ENCODE results near the gene SASH1. TPM values are rescaled to one million over a fixed set of nuclear protein-coding genes. Genes with fewer than 3 reads are reported as not detected.

SASH1 gene
- total RNA-seq, 1 experiment from 2014 or later = 6.6 TPM

DNA sequence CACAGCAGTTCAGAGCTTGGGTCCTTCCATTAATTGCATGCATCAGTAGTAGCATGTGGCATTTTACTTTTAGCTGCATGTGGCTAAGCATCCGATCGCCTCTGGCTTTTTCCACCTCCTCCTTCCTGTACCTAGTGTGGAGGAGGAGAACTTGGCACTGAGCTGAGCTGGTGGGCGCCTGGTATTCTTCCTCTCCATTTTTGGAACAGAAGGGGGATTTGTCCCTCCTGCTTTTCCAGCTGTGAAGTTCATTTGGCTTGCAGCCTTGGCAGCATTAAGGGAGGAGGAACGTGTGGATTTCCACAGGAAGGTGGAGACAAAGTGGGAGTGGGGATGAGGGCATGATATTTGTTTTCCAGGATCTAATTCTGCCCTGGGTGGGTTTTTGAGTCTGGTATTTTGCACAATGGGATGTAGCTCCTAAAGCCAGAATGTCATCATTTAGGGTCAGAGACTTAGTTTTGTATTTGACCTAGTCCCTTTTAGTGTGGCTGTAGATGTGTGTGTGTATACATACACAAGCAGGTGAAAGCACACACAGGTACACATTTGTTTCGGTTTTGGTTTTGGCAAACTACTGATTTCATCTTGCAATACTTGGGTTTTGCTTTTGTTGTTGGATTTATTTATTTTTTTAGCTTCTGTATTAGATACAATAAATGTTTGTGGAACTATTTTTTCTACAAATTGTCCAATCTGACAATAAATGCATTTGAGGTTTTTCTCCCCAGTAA lies 90.0 kb downstream of the SASH1 start:
- Histone ChIP-seq H3K4me1 (ENCODE audit: control insufficient read depth, insufficient read depth, low read length) (no peaks in the 10 kb centered on the region), H3K4me3 (ENCODE audit: low read depth in 2 of 2, low read length in 2 of 2) (no peak overlapping the region), H3K27me3 (ENCODE audit: control insufficient read depth, insufficient read depth, low read length) (no peaks in the 10 kb centered on the region), H3K9me3 (ENCODE audit: control insufficient read depth, insufficient read depth, low read depth, low read length) (no peaks in the 10 kb centered on the region), H3K27ac (ENCODE audit: low read length) (no peak overlapping the region), H3K36me3 (ENCODE audit: control insufficient read depth, insufficient read depth, low read length) (no peaks in the 10 kb centered on the region)
- ATAC-seq (no peak), DNase-seq (ENCODE audit: low read depth, low spot score) (no peak)
- TF ChIP-seq, protein P1, sequence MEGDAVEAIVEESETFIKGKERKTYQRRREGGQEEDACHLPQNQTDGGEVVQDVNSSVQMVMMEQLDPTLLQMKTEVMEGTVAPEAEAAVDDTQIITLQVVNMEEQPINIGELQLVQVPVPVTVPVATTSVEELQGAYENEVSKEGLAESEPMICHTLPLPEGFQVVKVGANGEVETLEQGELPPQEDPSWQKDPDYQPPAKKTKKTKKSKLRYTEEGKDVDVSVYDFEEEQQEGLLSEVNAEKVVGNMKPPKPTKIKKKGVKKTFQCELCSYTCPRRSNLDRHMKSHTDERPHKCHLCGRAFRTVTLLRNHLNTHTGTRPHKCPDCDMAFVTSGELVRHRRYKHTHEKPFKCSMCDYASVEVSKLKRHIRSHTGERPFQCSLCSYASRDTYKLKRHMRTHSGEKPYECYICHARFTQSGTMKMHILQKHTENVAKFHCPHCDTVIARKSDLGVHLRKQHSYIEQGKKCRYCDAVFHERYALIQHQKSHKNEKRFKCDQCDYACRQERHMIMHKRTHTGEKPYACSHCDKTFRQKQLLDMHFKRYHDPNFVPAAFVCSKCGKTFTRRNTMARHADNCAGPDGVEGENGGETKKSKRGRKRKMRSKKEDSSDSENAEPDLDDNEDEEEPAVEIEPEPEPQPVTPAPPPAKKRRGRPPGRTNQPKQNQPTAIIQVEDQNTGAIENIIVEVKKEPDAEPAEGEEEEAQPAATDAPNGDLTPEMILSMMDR (IDR thresholded peaks at IDR 0.05) = no peak
- TF ChIP-seq TCF7L2 (IDR thresholded peaks at IDR 0.05; ENCODE audit: low read depth, low read length) (no peak), SIN3A (IDR thresholded peaks at IDR 0.05; ENCODE audit: borderline replicate concordance, insufficient read depth, low read depth, low read length) (no peak), POLR2AphosphoS5 (IDR thresholded peaks at IDR 0.05; ENCODE audit: low read depth, low read length) (no peak)
- TF ChIP-seq, protein P2, sequence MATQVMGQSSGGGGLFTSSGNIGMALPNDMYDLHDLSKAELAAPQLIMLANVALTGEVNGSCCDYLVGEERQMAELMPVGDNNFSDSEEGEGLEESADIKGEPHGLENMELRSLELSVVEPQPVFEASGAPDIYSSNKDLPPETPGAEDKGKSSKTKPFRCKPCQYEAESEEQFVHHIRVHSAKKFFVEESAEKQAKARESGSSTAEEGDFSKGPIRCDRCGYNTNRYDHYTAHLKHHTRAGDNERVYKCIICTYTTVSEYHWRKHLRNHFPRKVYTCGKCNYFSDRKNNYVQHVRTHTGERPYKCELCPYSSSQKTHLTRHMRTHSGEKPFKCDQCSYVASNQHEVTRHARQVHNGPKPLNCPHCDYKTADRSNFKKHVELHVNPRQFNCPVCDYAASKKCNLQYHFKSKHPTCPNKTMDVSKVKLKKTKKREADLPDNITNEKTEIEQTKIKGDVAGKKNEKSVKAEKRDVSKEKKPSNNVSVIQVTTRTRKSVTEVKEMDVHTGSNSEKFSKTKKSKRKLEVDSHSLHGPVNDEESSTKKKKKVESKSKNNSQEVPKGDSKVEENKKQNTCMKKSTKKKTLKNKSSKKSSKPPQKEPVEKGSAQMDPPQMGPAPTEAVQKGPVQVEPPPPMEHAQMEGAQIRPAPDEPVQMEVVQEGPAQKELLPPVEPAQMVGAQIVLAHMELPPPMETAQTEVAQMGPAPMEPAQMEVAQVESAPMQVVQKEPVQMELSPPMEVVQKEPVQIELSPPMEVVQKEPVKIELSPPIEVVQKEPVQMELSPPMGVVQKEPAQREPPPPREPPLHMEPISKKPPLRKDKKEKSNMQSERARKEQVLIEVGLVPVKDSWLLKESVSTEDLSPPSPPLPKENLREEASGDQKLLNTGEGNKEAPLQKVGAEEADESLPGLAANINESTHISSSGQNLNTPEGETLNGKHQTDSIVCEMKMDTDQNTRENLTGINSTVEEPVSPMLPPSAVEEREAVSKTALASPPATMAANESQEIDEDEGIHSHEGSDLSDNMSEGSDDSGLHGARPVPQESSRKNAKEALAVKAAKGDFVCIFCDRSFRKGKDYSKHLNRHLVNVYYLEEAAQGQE (IDR thresholded peaks at IDR 0.05; ENCODE audit: insufficient read depth in 1 of 2, low read depth in 2 of 2, low read length in 1 of 2) = no peak
- intact Hi-C loops (cut with micrococcal nuclease; ENCODE audit: unreplicated experiment) (no loop called here), in situ Hi-C loops (cut with HindIII; ENCODE audit: low pct_unique_long_range_greater_than_20kb, low sequenced_read_pairs) (no loop called here)
- no TSS peak for BruUV-seq (replicated peaks)
- ChIA-PET CTCF (no interaction called here), POLR2A (interaction anchor here (0.6 kb wide), 1 partner anchor 392 kb away, joined by 7 read pairs; no protein-coding TSS in a partner anchor)

DNA sequence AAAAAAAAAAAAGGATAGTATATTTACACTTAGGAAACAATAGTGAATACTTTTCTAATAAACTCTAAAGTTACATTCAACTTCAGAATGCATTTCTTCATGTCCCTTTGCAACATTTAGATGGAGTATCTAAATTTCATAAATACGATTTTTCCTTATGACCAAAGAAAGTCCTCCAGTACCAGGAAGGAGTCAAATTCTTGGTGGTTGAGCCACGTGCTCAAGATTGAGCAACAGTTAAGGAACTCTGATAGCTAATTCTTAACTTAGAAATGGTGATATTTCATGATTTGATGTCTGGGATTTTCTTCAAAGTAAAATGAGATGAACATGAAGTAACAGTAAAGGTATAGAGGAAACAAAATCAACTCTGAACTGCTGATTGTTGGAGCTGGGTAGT lies 92.7 kb downstream of the SASH1 start:
- no peaks in the 10 kb centered on the region for H3K4me1 ChIP-seq (ENCODE audit: control insufficient read depth, insufficient read depth, low read length)
- CTCF ChIA-PET = no interaction called here
- no peak overlapping the region for H3K4me3 ChIP-seq (ENCODE audit: low read depth in 2 of 2, low read length in 2 of 2)
- BruUV-seq (replicated peaks) = no TSS peak
- in situ Hi-C loops (cut with HindIII; ENCODE audit: low pct_unique_long_range_greater_than_20kb, low sequenced_read_pairs) = no loop called here
- TF ChIP-seq SIN3A (IDR thresholded peaks at IDR 0.05; ENCODE audit: borderline replicate concordance, insufficient read depth, low read depth, low read length) = no peak
- TF ChIP-seq, protein P1 (IDR thresholded peaks at IDR 0.05) = no peak
- TF ChIP-seq TCF7L2 (IDR thresholded peaks at IDR 0.05; ENCODE audit: low read depth, low read length) = no peak
- no peak for TF ChIP-seq POLR2AphosphoS5 (IDR thresholded peaks at IDR 0.05; ENCODE audit: low read depth, low read length)
- TF ChIP-seq, protein P2 (IDR thresholded peaks at IDR 0.05; ENCODE audit: insufficient read depth in 1 of 2, low read depth in 2 of 2, low read length in 1 of 2) = no peak
- H3K27ac ChIP-seq (ENCODE audit: low read length) = no peak overlapping the region
- intact Hi-C loops (cut with micrococcal nuclease; ENCODE audit: unreplicated experiment) = no loop called here
- POLR2A ChIA-PET = no interaction called here
- ATAC-seq (no peak), DNase-seq (ENCODE audit: low read depth, low spot score) (no peak)
- H3K9me3 ChIP-seq (ENCODE audit: control insufficient read depth, insufficient read depth, low read depth, low read length) = no peaks in the 10 kb centered on the region
- H3K27me3 ChIP-seq (ENCODE audit: control insufficient read depth, insufficient read depth, low read length) = no peaks in the 10 kb centered on the region
- H3K36me3 ChIP-seq (ENCODE audit: control insufficient read depth, insufficient read depth, low read length) = no peaks in the 10 kb centered on the region
